Keratinocyte (primary cell): Measurements from ENCODE around the gene ZNF346.

Experiments used
- EZH2 ChIP-seq: IDR thresholded peaks from one replicate; pipeline ENCODE4 v1.6.1; 2012; ENCODE audit warnings: inconsistent platforms, mild to moderate bottlenecking, low read length, moderate library complexity
- TF ChIP-seq, protein P1 (sequence below), 3 experiments: IDR thresholded peaks in 1 of 3; conservative IDR thresholded peaks in 1 of 3; optimal IDR thresholded peaks in 1 of 3; 2 replicates in 2 of 3; 3 replicates in 1 of 3; pipeline versions ENCODE3 to v1.5.1; 2011; ENCODE audit warnings: low read length in 3 of 3, mild to moderate bottlenecking in 3 of 3, moderate library complexity in 2 of 3, control low read depth in 1 of 3, inconsistent platforms in 1 of 3; ENCODE audit not compliant: insufficient read depth in 2 of 3; ENCODE audit errors: extremely low read depth in 1 of 3

- no peak for TF ChIP-seq EZH2
- TF ChIP-seq, protein P1, sequence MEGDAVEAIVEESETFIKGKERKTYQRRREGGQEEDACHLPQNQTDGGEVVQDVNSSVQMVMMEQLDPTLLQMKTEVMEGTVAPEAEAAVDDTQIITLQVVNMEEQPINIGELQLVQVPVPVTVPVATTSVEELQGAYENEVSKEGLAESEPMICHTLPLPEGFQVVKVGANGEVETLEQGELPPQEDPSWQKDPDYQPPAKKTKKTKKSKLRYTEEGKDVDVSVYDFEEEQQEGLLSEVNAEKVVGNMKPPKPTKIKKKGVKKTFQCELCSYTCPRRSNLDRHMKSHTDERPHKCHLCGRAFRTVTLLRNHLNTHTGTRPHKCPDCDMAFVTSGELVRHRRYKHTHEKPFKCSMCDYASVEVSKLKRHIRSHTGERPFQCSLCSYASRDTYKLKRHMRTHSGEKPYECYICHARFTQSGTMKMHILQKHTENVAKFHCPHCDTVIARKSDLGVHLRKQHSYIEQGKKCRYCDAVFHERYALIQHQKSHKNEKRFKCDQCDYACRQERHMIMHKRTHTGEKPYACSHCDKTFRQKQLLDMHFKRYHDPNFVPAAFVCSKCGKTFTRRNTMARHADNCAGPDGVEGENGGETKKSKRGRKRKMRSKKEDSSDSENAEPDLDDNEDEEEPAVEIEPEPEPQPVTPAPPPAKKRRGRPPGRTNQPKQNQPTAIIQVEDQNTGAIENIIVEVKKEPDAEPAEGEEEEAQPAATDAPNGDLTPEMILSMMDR (optimal IDR thresholded peaks at IDR 0.05 in 1 of 3, IDR thresholded peaks at IDR 0.05 in 1 of 3, conservative IDR thresholded peaks at IDR 0.05 in 1 of 3; ENCODE audit: extremely low read depth in 1 of 3, insufficient read depth in 2 of 3, low read length in 3 of 3): peak; percentile 61 to 93 (median 71)
Observed at GRCh38 chr5:177071666-177072385, 49.3 kb downstream of the ZNF346 start.
